Stimulated activated CD4-positive, alpha-beta T cell treated with anti-CD3 and anti-CD28 coated beads, TNF-alpha, amount 100 ng/mL, for 48 hours (primary cell): ENCODE results near the gene MBLAC1.

ENCODE experiments used
- DNase-seq, 3 donors: peaks; one replicate each; pipeline ENCODE4 v3.0.0-alpha.2; 2020; ENCODE audit warnings: low read depth in 3 of 3

MBLAC1 gene

DNA sequence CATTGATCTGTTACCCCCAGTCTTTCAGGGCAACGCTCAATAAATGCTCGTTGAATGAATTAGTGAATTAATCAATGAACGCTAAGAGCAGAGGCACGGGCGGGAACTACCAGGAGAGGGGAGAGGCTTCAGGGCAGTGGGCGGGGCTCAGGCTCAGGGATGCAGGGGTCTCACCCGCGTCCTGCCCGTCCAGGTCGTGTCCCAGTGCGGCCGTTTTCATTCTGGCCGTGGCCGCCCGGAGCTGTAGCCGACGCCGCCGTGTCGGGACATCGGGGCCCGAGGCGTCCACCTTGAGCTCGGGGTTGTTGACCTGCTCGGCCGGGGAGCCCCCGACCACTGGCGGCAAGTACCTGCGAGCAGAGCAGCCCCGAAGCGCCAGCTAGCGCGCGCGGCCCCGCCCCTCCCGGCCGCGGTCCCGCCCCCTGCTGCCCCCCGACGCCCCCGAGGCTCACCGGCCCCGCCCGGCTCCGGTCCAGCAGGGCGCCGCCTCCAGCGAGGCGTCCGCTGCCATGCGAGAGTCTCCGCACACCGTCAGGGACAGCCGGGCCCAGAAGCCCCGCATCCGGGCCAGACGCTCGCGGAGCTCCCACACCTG is 44.4 kb downstream of the MBLAC1 start:
- DNase-seq: no peak

DNA sequence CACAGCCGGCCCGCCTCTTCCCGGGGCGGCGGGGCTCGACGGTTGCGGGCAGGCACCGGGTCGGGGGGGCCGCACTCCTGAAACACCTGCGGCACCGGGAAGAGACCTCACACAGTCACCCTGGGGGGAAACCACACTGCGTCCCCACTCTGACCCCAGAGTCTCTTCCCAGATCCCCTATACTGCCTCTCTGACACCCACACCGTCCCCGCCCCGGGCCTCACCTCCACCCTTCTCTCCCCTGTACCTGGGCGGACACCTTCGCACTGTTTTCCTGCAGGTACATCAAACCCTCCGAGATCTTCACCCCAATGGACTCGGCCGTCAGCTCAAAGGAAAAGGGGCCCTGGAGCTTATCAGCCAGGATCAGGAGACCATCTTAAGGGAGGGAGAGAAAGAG is 45.1 kb downstream of the MBLAC1 start:
- DNase-seq: no peak

DNA sequence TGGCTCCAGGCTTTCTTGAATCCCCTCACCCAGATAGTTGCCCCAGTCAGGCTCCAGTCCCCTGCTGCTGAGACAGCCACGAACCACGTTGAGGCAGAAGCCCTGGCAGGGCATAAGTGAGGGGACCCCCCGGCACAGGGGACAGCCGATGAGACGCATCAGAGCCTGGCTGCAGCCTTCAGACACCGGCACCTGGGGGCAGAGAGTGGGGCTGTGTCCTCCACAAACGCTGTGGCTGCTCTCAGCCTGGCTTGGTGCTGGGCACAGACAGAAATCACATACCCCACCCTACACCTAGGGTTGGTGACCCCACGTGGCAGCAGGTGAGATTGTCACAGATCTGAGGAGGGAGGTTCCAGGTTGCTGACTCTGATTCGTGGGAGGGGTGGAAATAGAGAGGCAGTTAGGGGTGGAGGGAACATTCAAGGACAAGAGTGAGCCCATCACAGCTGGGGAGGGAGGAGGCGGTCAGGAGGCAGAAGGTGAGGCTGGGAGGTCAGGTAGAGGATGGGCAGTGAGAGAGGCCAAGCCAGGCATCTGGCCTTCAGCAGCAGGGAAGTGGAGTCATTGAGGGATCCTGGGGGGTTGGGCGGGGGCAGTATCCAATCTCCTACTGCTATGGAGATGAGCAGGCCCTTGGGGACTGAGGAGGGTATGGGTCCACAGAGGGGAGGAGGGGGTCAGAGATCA is 47.2 kb downstream of the MBLAC1 start:
- no peak for DNase-seq

DNA sequence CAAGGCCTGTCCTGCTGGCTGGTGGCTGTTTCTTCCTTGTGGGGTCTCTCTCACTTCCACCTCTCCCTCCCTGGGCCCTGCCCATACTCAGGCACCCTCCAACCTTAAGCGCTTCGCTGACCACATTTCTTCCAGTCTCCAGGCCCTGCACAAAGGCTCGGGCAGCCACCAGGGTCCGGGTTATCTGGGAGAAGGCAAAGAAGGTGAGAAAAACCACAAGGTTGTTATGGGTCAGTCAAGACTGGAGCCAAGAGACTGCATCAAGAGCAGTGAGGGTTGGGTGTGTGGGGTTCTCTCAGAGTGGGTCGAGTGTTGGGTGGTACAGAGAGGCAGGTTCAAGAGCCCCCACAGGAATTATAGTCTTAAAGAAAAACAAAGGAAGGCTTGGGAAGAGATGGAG is 47.8 kb downstream of the MBLAC1 start:
- no peak for DNase-seq

DNA sequence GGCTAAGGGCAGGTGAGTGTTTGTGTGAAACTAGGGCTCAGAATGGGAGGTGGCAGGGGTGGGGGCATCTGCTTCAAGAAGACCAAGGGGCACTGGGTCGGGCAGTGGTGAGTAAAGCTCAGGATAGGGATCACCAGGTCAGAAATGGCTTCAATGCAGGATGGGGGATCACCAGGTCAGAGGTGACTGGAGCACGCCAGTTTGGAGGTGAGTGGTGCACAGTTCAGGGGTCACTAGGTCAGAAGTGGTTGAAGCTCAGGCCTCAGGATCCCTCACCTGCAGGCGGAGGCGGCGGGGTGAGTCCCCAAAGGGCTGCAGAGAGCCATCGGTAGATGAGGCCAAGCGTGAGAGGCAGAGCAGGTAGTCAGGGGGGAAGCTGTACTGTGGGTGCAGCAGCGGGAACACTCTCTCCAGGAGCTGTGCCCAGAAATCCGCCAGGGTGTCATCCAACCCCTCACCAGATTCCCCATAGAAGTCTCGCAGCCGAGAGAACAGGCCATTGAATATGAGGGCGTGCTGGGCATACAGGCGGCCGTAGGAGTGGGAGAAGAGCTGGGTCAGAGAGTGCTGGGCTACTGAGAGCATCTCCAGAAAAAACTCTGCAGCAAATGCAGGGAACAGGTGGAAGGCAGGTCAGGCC is 48.6 kb downstream of the MBLAC1 start:
- DNase-seq: no peak

DNA sequence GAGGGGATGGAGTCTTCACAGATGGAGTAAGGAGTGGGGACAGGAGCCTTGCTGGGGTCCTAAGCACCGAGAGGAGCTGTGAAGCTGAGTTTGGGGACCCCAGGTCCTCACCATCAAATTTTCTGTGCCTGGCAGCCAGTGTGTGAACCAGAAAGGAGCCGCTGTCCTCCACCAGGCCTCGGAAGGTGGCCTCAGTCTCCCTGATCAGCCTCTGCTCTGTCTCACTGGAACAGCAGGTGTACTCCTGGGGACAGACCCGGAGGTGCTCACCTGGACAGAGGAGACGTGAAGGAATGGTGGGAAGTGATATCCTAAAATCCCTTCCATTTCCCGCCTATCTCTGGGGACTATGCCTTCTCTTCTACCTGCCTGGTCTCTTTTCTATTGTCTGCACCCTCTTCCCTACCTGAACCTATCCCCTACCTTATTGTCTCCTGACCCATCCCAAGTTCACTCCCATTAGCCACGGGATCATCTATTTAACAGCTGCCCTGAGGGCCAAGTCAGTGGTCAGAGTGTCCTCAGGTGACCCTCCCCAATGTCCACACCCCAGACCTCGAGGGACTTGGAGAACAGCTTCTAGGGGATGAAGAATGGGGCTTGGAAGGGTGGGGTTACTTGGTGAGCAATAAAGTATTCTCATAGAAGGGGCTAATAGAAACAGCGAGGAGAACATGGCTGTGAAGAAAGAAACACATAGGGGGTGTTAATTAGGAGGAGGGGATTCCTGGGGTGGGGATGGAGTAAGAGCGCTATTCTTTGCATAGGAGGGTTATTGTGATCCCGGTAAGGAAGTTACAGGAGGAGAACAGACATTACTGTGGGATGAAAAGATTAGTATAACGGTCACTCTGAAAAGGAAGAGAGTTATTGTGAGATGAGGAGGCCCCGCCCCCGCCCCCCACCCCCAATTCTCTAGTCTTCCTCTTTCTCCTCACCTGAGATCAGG is 49.6 kb downstream of the MBLAC1 start:
- DNase-seq: no peak

DNA sequence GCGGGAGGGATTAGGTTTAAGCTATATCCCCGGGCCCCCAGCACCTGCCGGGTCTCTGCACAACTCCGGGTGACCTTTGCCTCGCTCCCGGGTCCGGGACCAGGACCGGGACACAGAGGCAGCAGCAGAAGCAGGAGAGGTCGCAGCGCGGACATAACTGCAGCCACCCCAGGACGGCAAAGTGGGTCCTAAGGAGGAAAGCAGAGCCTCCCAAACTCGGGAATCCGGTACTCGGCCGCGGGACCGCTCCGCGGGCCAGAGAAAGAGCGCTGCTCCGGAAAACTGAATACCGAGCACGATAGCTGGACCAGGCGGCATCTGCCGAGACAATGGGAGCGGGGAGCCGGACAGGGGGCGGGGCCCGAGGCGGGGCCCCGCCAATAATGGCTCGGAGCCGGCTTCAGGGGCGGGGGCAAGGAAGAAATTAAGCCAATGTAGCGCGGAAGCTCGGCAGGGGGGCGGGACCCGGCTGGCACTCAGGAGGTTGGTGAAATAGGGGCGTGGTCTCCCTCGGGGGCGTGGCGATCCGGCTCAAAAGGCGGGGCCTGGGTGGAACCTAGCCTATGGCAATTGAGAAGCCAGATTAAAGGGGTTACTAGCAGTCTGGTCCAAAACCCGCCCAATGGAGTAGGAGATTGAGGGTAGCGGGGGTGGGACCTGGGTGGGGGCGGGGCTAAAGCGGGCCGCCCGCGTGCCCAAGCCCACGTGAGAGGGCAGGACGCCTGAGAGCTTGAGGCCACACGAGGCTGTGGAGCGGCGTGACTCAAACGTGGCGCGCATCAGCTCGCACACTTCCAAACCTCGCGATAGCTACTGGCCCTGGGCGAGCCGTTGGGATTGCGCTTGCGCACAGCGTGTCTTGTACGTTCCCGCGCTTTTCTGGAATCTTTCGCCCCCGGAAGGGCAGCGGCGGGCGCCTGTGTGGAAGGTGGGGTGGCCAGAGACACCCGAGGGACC is 50.6 kb downstream of the MBLAC1 start, which contains the start of the genes GPC2 and STAG3:
TSS of gene GPC2 (minus strand) at position 337 of the 957 bp plus-strand sequence. CDS start at position 155, 182 bp downstream.
TSS of gene STAG3 (plus strand) at position 874 of the 957 bp plus-strand sequence. CDS start 2,639 bp downstream, outside the sequence.
- peak; percentile 98 to 99 (median 98) for DNase-seq
